HG02884 (cell line): ENCODE data around the gene SKIC3.

Experiments used
- ATAC-seq: cut with Tn5 transposase; IDR thresholded peaks from one replicate; pipeline ENCODE4 v1.9.1; 2021; ENCODE audit warnings: mild to moderate bottlenecking, moderate library complexity; ENCODE audit not compliant: unreplicated experiment

SKIC3 gene

DNA sequence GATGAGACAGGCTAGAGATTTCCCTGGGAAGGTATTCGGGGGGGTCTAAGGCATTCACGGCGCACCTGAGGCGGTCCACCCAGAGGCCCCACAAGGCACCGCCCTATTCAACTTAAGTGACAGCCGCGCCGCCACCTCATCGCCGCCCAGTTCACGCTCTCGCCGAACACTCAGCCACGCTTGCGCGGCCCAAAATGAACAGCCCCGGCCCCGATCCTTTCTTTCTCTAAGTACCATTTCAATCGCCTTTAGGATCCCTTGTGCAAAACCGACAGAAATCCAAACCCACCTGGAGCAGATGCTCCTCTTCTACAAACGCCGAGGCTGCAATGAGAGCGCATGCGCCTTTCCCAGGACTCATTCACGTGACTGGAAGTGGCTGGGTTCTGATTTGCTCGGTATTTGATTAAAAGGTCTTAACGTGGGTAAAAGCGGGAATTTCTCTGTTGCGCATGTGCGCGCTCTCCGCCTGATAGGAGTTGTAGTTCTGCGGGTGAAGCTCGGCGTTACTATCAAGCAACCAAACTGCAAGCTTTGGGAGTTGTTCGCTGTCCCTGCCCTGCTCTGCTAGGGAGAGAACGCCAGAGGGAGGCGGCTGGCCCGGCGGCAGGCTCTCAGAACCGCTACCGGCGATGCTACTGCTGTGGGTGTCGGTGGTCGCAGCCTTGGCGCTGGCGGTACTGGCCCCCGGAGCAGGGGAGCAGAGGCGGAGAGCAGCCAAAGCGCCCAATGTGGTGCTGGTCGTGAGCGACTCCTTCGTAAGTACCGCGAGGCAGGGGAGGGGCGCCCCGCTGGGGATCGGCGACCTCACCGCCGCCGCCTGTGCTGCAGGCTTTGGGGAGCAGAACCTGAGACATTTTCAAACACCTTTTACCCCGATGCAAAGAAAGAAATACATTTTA lies at the start of gene SKIC3, which contains the start of gene ARSK:
Gene SKIC3, minus strand, starts transcription at position 331 of the 902 bp plus-strand sequence. CDS start 7,827 bp downstream, outside the sequence.
Gene ARSK, plus strand, starts transcription at position 455 of the 902 bp plus-strand sequence. Its CDS starts 178 bp downstream, at position 633.
- ATAC-seq = peak; percentile 88

DNA sequence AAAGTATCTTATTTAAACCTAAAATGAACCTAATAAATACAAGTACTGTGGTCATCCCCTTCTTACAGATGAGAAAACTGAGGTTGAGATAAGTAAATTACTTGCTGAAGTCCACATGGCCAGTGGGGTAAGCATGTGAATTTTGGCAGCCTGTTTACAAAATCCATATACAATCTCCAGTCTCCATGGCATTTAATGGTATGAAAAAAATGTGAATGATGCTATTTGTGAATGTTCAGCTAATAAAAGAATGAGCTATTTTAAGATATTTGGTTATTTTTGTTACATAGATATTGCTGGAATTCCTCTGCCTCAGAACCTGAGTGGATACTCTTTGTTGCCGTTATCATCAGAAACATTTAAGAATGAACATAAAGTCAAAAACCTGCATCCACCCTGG lies 45.8 kb upstream of the SKIC3 start:
- ATAC-seq = no peak

DNA sequence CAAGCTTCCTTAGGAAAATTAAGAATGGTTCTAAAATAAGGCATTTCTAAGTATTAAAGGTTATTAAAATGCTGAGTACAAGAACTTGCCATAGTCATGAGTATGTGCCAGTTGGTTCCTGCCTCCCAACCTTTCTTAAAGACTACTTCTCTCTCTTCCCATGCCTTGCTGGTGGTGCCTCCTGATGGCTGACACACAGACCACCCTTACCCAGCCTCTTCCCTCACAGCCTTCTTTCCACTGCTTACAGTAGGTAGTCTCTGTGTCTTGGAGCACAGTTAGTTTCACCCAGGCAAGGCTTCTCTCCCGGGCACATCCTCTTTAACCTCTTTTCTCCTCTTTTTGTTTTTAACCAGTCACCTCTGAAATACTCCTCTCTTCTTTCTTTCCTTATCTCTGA lies 44.5 kb upstream of the SKIC3 start:
- no peak for ATAC-seq

DNA sequence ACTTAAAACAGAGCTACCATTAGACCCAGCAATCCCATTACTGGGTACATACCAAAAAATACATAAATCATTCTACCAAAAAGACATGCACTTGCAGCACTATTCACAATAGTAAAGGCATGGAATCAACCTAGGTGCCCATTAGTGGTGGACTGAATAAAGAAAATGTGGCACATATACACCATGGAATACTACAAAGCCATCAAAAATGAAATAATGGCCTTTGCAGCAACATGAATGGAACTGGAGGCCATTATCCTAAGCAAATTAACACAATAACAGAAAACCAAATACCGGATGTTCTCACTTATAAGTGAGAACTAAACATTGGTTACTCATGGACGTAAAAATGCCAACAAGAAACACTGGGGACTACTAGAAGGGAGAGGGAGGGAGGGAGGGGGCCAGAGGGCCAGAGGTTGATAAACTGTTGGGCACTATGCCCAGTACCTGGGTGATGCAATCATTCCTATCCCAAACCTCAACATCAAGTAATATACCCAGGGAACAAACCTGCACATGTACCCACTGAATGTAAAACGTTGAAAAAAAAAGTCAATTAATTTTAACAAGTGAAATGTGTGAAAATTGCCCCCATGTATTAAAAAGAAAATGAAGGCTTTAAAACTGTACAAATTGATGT lies 40.6 kb upstream of the SKIC3 start:
- no peak for ATAC-seq

DNA sequence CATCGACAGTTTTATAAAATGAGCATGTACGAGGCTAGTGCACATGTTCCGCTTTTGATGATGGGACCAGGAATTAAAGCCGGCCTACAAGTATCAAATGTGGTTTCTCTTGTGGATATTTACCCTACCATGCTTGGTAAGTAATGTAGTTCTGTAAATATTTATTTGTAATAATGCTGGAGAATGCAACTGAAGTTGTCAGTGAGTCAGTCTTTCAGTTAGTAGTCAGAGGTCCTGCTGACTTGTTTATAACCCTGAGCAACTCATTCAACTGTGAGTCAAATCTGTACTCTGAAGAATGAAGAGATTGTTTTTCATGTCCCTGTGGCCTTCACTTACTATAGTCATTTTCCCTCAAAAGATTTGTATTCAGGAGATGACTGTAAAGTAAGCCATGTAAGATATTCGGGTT lies 36.7 kb upstream of the SKIC3 start:
- peak; percentile 94 for ATAC-seq

DNA sequence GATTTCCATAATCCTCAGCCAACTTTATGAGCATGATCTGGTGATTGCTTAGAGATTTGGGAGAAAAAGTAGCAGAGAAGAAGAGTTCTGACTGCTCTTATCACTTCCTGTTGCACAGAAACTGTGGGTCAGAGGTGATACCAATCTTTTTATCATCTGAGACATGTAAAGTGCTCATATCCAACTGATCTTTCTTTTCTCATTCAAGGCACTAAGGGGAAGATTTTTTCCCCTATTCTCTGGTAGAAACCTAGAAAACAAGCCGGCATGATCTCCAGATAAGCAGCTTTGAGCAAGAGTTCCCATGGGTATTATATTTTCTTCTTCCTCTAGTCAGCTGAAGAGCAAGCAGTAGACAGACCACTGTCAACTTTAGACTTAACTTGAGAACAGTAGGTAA lies 36.1 kb upstream of the SKIC3 start:
- no peak for ATAC-seq

DNA sequence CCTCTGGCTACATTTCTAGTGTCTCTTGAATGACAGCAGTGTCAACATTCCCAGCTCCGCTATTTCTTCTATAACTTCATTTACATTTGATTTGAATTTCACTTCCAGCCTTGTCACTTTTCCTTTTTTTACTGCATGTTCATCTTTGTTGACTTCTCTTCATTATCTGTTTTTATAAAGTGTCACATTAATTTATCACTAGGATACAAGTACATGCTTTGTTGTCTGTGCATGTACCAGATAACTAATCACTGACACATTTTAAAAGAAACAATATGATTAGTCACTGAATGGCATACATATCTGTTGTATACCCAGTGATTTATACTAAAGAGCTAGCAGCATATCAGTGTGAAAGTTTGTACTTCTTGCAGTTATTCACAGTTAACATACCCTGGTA lies 29.2 kb upstream of the SKIC3 start:
- no peak for ATAC-seq

DNA sequence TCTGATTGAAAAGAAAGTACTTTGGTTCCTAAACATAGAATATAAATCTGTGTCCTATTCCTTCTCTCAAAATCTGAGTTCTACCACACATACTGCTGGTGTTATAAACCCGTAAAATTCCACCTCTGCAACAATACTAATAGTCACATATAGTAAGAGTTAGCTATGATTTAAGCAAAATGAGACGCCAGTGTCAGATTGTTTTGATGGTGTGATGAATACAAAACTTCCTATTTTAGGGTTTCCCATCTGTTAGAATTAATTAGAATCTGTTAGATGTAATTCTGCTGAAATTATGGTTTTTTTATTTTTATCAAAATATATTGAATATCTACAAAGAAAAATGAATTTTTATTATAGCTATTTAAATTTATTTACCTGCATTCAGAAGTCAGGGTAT lies 26.8 kb upstream of the SKIC3 start:
- no peak for ATAC-seq

DNA sequence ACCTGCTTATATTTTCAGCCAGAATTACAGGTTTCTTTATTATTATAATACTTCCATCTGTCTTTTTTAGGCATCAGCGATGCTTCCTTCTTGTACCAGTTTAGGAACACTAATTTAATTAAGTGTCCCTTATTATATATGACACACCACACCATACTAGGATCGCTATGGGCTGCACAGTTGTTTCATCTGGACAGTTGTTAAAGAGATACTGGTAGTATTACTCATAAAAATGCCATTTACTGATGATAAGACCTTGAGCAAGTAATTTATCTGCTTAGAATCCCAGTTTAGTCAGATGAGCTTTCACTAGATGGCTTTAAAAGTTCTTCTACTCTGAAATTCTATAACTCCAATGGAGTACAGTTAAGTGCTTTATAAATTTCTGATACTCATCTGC lies 17.2 kb upstream of the SKIC3 start:
- ATAC-seq = no peak

DNA sequence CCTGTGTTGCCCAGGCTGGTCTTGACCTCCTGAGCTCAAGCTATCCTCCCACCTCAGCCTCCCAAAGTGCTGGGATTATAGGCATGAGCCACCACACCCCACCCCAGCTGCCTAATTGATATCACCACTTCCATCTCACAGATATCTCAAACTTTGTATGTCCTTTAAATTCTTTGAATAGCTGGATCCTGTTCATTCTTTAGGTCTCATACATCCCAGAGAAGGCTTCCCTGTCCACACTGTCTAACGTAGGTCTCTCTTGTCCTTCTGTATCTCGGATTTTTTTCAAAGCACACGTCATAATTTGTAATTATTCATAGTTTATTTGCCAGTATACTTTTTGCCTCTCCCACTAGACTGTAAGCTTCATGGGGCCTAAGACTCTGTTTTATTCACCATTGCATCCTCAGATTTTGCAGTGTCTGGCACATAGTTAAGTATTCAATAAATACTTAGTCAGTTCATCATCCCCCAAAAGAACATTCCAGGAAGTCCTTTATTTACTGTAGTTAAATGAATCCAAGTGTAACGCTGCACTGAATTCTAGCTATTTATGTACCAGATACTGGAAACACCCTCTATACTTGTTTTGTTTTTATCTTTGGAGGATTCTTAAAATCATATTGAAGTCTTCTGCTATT lies 10.6 kb upstream of the SKIC3 start:
- ATAC-seq = no peak

DNA sequence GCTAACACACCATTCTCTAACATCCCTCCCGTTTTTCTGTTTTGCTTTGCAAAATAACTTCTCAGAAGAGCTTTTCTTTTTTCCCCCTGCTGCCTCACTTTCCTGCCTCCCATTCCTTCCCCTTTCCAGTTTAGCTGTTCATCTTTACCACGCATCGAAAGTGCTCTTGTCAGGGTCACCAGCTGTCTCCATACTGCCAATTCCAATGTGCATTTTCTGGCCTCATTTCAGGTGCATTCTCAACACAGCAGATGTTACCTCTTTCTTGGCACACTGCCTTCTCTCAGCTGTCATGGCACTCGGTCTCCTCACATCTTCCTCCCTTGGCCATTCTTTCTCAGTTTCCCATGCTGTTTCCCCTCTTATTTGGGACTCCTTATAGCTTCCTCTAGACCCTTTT lies 9.7 kb upstream of the SKIC3 start:
- ATAC-seq = no peak

DNA sequence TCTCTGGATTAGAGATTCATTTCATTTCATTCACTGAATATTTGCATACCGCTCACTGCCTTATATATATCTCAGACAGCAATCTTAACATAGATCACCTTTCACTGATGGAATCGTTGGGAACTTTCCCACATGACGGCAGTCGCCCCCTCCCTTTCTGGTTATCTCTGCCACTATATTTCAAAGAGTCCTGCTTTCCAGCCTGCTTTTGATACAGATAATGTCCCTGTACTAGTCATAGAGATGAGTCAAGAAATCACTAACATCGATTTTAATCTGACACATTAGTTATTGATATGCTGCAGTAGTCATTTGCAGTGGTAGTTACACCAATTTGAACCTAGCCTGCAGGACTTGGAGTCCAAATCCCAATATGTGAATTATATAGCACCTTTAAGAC lies 8.6 kb upstream of the SKIC3 start:
- no peak for ATAC-seq

DNA sequence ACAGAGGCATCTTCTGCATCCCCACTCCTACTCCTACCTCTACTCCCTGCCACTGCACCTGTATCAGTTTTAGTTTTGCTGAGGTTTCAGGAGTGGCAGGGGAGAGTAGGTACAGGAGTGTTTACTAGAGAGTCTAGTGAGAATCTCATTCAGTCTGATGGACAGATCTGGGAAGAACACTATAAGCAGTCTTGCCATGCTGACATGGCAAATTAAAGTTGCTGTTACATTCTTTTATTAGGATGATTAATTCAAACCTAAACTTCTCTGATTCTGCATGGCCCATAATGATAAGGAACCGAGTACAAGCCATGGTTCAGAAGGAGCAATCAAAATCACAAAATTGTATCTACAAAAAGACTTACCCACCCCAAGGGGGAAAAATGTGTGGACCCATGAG lies 7.5 kb upstream of the SKIC3 start:
- ATAC-seq = no peak

DNA sequence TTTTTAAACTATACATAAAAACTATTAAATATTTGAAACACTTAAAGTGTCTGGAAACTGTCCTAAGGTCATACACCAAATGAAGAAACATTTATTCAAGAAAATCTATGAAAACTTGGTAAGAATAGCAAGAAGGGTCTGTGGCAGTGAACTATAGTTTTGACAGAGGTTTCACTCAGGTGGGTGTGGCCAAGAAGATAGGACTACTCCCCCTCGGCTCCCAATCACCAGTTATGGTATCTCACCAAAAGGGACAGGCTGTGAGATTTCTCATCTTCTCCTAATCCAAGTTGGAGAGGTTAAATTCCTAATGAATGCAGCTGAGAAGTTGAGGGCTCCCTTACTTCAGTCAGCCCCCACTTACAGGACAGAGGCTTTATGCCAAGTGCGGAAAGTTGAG lies 3.1 kb upstream of the SKIC3 start:
- no peak for ATAC-seq

DNA sequence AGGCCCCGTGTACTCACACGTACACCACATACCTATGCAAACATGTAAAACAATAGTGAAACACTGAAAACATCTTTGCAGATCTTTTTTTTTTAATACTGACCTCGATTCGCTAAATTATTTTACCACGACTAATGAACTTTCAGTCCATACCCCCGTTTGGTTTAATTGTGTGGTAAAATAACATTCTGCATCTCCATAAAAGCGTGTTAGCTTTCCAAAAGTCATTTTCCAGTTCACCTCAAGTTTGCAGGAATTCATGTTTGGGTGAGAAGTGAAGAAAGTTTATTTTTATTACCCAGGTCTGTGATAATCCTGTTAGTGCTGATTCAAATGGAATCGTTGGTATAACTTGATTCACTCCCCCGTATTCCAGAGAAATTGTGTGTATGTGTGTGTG lies 776 bp upstream of the SKIC3 start:
- no peak for ATAC-seq

DNA sequence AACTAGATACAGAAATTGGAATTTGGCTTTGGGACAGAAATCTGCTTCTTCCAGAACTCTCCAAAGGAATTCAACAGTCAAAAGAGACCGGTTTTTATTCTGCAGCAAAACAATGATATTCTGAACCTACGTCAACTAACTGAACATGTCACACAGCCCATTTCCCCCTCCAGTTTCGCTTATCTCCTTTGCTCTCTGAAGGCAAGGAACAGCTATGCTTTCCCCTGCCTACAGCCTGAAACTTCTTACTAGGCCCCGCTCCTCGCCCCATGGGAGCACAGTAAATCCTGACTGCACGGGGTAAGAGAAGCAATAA lies 488 bp downstream of the SKIC3 start:
- ATAC-seq = peak; percentile 31

DNA sequence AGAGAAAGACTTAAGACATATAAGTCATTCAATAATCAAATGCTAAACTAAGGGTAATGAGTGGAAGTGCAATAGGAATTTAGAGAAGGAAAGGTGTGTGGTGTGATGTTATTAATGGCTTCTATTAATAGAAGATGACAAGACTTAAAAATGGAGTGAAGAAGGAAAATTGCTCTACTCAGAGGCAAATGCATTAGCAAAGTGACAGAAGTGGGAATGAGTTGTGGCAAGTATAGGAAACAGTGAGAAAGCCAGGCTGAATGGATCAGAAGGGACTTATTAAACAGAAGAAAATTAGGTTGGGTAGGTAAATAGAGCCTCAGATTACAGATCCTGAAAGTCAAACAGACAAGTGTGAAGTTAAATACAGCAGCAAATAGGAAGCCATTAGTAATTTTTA lies 5.7 kb downstream of the SKIC3 start:
- ATAC-seq = no peak

DNA sequence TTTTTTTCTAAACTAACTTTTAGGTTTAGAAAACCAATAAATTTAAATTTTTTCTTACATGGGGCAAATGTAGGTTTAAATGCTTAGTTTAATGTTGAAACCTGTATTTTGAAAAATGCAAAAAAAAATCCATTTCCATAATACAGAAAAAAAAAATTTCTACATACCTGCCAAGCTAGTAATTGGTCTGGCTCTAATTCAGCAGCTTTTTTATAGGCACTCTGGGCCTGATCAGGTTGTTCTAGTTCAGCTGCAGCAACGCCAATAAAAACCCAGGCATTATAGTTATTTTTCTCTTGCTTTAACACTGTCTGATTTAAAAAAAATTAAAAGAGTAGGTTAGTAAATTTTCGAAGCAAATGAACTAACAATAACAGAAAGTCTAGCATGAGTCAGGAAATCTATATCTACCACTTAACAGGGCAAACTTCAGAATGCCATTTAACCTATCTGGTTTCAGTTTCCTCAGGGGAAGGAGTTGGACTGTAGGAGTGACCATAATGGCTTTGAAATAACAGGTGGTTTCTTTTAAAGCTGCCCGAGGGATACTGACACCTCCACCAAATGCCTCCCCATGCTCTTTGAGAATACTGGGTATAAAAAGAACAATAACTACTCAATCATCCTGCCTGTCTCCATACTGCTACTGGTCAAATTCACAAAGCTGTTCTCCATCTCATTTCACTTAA lies 11.6 kb downstream of the SKIC3 start:
- no peak for ATAC-seq

DNA sequence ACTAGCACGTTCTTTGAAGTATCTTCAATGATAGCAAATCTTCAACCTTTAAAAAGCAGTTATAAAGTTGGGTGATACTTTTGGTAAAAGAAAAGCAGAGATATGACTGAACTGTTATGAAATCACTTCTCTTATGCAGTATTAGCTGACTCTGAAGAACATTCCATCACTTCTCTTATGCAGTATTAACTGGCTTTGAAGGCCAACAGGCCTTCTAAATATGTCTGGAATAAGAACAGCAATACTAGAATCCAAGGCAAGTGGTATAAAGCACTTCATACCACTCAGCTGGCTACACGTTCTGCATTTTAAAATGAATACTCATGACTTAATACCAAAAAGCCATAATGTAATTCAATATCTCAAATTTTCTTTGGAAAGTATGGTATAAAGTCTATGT lies 17.3 kb downstream of the SKIC3 start:
- no peak for ATAC-seq

DNA sequence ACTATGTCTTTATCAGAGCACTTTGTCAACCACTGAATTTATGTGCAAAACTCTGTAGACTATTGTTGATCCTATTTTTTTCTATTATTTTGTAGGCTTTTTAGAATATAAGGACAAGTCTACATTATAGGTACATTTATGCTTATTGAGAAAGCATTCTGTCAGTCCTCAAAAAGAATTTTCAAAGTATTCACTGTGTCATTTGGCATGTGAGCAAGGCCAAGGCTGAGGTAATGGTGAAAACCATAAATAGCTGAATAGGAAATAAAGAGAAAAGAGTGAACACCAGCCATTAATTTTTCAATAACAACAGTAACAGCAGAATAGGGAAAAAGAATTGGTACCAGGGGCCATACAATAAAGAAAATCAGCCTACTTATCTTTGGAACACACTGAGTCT lies 21.0 kb downstream of the SKIC3 start:
- ATAC-seq = no peak

DNA sequence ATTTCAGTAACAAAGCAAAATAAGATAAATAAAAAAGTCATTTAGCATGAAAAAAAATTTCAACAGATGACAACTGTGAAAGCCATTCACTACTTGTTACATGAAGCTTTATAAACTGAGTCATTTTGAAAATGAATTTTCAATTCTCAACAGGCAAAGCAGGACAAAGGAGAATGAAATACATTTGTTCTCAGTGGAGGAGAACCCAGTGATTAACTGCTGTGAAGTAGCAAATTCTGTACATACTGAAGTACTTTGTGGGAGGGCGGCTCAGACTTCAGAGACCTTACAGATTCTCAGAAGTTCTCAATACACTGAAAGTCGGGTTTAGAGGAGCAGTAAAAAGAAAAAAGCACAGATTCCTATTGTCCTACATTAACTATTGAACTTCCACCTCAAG lies 21.7 kb downstream of the SKIC3 start:
- ATAC-seq = no peak
